ENCODE data around the gene NCOR2. TPM values are rescaled to one million over a fixed set of nuclear protein-coding genes. Genes with fewer than 3 reads are reported as not detected.

Gene NCOR2
- total RNA-seq, 1 donor from 2014 or later = 143 TPM

DNA sequence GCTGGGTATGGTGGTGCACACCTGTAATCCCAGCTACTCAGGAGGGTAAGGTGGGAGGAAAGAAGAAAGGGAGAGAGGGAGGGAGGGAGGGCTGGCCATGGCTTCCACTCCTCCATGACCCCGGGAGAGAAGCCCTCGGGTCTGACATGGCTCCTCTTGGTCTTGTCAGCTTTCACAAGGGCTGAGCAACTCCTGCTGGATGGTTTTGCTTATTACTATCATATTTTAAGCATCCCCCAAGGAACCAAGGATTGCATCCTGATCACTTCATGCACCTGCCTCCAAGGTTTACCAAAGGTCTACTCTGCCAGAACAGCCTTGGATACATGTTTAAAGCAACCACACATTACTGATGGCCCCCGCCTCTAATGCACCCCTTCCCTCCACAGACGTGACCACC, 28.0 kb upstream of the NCOR2 start:
- TF ChIP-seq CTCF (conservative IDR thresholded peaks at IDR 0.05) = no peak
- Mint-ChIP-seq H3K27me3 (ENCODE audit: low read depth) (no peaks in the 10 kb centered on the region), H3K4me1 (peaks cover 5% of the 10 kb centered on the region), H3K4me3 (no peak overlapping the region), H3K9me3 (peaks cover 9% of the 10 kb centered on the region), H3K27ac (ENCODE audit: unreplicated experiment) (no peak overlapping the region), H3K36me3 (ENCODE audit: low read depth) (peaks cover 3% of the 10 kb centered on the region)
- DNase-seq (ENCODE audit: low read depth, low spot score) = no peak

GRCh38 chr12:124594851-124595250, 27.4 kb upstream of the NCOR2 start:
- H3K27ac Mint-ChIP-seq (ENCODE audit: unreplicated experiment) = no peak overlapping the region
- peaks cover 5% of the 10 kb centered on the region for H3K4me1 Mint-ChIP-seq
- peaks cover 3% of the 10 kb centered on the region for H3K36me3 Mint-ChIP-seq (ENCODE audit: low read depth)
- no peak overlapping the region for H3K4me3 Mint-ChIP-seq
- H3K9me3 Mint-ChIP-seq = peaks cover 9% of the 10 kb centered on the region
- no peaks in the 10 kb centered on the region for H3K27me3 Mint-ChIP-seq (ENCODE audit: low read depth)
- no peak for DNase-seq (ENCODE audit: low read depth, low spot score)
- TF ChIP-seq CTCF (conservative IDR thresholded peaks at IDR 0.05) = no peak

- Mint-ChIP-seq H3K36me3 (ENCODE audit: low read depth) (peaks cover 3% of the 10 kb centered on the region), H3K27ac (ENCODE audit: unreplicated experiment) (no peak overlapping the region), H3K27me3 (ENCODE audit: low read depth) (no peaks in the 10 kb centered on the region), H3K4me3 (no peak overlapping the region), H3K4me1 (peaks cover 5% of the 10 kb centered on the region), H3K9me3 (peaks cover 5% of the 10 kb centered on the region)
- no peak for TF ChIP-seq CTCF (conservative IDR thresholded peaks at IDR 0.05)
- no peak for DNase-seq (ENCODE audit: low read depth, low spot score)
Observed at GRCh38 chr12:124593851-124594401, 26.5 kb upstream of the NCOR2 start.

DNA sequence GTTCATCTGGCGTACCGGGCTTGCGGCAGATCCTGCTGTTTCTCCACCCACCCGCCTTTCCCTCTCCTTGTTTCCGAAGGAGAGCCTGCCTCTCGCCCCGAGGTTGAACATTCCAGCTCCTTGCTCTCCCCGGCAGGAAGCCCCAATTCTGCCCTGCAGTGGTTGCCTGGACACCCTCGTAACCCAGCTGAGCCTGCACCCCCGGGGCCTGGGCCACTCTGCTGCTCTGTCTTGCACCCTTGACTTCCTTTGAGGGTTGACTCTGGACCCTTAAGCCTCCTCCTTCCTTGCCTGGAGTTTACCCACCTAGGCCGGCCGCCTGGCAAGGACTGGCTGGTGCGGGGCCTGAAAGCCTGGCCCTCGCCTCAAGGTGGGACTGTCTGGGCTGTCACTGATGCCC, 25.8 kb upstream of the NCOR2 start:
- no peak for TF ChIP-seq CTCF (conservative IDR thresholded peaks at IDR 0.05)
- Mint-ChIP-seq H3K4me1 (peaks cover 9% of the 10 kb centered on the region), H3K27me3 (ENCODE audit: low read depth) (no peaks in the 10 kb centered on the region), H3K9me3 (peaks cover 5% of the 10 kb centered on the region), H3K4me3 (no peak overlapping the region), H3K27ac (ENCODE audit: unreplicated experiment) (peak overlapping the region; percentile 35), H3K36me3 (ENCODE audit: low read depth) (peaks cover 3% of the 10 kb centered on the region)
- DNase-seq (ENCODE audit: low read depth, low spot score) = no peak

DNA sequence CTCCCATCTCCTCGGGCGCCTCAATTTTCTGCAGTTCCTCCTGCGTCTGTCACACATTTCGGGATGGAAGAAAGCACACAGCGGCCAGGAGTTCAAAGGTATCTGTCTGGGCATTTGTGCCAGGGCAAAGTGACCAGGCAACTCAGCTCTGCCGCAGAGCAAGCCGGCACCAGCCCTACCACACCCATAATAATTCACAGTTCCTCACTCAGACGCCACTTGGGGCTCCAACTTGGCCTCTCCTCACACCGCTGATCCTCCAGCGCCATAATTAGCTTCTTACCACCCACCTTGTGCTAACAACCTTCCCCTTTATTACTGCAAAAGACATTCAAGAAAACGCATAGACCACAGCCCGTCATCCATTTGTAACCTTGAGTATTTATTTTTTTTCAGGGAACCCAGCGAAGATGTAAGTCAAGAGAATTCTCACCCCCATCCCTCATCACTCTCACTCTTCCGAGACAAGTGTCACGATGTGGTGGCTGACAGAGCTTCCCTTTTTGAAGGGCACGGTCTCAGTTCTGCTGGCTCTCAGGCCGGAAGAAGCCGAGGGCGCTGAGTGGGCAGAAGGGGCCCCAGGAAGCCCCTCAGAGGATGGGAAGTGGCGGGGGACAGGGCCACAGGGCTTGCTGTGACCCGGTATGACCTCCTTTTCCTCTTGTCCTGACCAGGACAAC, 25.2 kb upstream of the NCOR2 start:
- H3K4me1 Mint-ChIP-seq = peaks cover 9% of the 10 kb centered on the region
- H3K27ac Mint-ChIP-seq (ENCODE audit: unreplicated experiment) = no peak overlapping the region

More for the DNA sequence above, 25.2 kb upstream of the NCOR2 start:
- no peak for TF ChIP-seq CTCF (conservative IDR thresholded peaks at IDR 0.05)
- Mint-ChIP-seq H3K4me3 (no peak overlapping the region), H3K27me3 (ENCODE audit: low read depth) (no peaks in the 10 kb centered on the region), H3K36me3 (ENCODE audit: low read depth) (peaks cover 3% of the 10 kb centered on the region), H3K9me3 (peaks cover 5% of the 10 kb centered on the region)
- no peak for DNase-seq (ENCODE audit: low read depth, low spot score)

All from neural crest cell (in vitro differentiated cells).